HL-60 (cell line): ENCODE measurements around the gene SPATA25.

Source experiments
- GABPA ChIP-seq: IDR thresholded peaks from 2 replicates; pipeline ENCODE4 v1.6.1; 2012; ENCODE audit warnings: low read depth
- TF ChIP-seq, protein P1 (sequence below): IDR thresholded peaks from one replicate; pipeline ENCODE4 v1.5.1; 2011; ENCODE audit warnings: low read length, control low read depth, inconsistent platforms; ENCODE audit not compliant: insufficient read depth

DNA sequence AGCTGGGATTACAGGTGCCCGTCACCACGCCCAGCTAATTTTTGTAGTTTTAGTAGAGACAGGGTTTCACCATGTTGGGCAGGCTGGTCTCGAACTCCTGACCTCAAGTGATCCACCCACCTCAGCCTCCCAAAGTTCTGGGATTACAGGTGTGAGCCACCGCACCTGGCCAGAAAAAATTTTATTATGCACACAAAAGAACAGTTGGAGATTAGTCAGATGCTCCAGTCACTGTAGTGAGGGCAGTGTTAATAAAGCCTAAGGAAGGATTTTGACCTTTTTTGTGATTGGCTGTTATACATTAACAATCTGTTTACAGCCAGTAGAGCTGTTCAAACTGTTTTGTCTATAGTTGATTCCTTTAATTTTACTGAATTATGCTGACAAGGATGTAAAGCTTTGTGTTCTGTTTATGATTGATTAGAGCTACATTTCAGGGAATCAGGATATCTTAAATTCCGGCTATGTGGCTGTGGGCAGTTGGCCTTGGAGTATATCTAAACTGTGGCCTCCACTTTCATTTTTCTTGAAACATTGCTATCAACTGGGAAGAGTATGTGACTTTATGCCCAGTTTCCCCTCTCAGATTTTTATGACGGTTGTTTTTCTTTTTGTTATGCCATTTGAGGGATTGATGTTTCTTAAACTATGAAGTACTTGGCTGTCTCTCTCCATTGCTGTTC, 20.1 kb downstream of the SPATA25 start:
- TF ChIP-seq, protein P1, sequence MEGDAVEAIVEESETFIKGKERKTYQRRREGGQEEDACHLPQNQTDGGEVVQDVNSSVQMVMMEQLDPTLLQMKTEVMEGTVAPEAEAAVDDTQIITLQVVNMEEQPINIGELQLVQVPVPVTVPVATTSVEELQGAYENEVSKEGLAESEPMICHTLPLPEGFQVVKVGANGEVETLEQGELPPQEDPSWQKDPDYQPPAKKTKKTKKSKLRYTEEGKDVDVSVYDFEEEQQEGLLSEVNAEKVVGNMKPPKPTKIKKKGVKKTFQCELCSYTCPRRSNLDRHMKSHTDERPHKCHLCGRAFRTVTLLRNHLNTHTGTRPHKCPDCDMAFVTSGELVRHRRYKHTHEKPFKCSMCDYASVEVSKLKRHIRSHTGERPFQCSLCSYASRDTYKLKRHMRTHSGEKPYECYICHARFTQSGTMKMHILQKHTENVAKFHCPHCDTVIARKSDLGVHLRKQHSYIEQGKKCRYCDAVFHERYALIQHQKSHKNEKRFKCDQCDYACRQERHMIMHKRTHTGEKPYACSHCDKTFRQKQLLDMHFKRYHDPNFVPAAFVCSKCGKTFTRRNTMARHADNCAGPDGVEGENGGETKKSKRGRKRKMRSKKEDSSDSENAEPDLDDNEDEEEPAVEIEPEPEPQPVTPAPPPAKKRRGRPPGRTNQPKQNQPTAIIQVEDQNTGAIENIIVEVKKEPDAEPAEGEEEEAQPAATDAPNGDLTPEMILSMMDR = no peak
- no peak for TF ChIP-seq GABPA
